Sigmoid colon (tissue), 4 donors: Measurements from ENCODE around the gene KLRB1.

Experiments used
- CTCF ChIP-seq, 4 experiments: fragments of 450-650 bp in 3 of 4; fragments of 200-600 bp in 1 of 4; IDR thresholded peaks; one replicate each; pipeline ENCODE4 v1.5.1; 2016 to 2019; ENCODE audit warnings: antibody characterized with exemption in 4 of 4, mild to moderate bottlenecking in 3 of 4, moderate library complexity in 2 of 4
- EP300 ChIP-seq, 4 donors: sonication (generic); formaldehyde crosslinking; IDR thresholded peaks; one replicate each; pipeline ENCODE4 v1.6.1; 2017; ENCODE audit warnings: antibody characterized with exemption in 4 of 4
- POLR2A ChIP-seq, 2 donors: fragments of 450-650 bp; IDR thresholded peaks; one replicate each; pipeline ENCODE4 v1.6.1; 2016; ENCODE audit warnings: antibody characterized with exemption in 2 of 2, mild to moderate bottlenecking in 2 of 2, moderate library complexity in 2 of 2
- POLR2AphosphoS5 ChIP-seq, 4 donors: sonication (generic); formaldehyde crosslinking; IDR thresholded peaks; one replicate each; pipeline ENCODE4 v1.6.1; 2017; ENCODE audit warnings: antibody characterized with exemption in 4 of 4

- TF ChIP-seq POLR2AphosphoS5 (IDR thresholded peaks at IDR 0.05) = no peak
- TF ChIP-seq CTCF (IDR thresholded peaks at IDR 0.05) = no peak
- no peak for TF ChIP-seq POLR2A (IDR thresholded peaks at IDR 0.05)
- no peak for TF ChIP-seq EP300 (IDR thresholded peaks at IDR 0.05)
Measured at GRCh38 chr12:9634969-9635754, 27.4 kb upstream of the KLRB1 start.
